ENCODE data around the gene PDE5A.

Gene PDE5A

DNA sequence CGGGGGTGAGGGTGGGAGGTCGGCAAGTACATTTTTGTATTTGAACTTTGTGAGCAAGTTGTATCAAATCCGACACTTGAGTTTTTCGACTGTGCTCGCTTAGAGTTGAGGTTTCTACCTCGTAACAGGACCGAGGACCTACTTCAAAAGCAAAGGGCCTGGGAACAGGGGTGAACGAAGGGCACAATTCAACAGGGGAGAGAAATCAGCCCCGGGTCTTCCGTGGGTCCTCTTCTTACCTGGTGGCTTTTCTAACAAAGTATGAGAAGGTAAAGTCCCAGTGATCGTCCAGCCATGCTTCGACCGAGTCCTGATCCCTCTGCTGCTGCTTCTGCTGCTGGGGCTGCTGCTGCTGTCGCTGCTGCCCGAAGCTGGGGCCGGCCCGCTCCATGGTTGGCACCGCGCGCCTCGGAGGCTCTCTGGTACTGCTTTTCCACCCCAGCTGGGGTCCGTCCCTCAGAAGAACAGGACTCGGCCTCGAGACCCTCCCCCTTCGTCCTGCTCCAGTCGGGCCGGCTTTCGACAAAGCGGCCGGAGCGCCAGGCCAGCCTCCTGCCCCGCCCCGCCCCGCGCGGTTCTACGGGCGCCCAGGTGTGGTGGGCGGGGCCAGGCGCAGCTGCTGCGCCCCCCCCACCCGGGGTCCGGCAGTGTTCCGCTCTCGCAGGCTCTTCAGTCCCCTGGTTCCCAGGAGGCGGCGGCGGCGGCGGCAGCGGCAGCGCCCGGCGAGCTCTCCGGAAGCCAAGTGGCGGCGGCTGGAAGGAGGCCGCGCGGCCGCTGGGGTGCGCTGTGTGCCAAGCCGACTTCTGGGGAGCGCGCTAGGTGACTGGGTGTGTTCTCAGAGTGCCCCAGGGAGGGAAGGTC is at the start of gene PDE5A:
TSS of gene PDE5A (minus strand) at position 524 of the 861 bp plus-strand sequence. CDS start at position 391, 133 bp downstream.
- DNase-seq (ENCODE audit: low spot score): peak; percentile 87
- in situ Hi-C loops (cut with MboI; ENCODE audit: low pct_unique_long_range_greater_than_20kb, low sequenced_read_pairs, unreplicated experiment): no loop called here
- TF ChIP-seq, protein P1, sequence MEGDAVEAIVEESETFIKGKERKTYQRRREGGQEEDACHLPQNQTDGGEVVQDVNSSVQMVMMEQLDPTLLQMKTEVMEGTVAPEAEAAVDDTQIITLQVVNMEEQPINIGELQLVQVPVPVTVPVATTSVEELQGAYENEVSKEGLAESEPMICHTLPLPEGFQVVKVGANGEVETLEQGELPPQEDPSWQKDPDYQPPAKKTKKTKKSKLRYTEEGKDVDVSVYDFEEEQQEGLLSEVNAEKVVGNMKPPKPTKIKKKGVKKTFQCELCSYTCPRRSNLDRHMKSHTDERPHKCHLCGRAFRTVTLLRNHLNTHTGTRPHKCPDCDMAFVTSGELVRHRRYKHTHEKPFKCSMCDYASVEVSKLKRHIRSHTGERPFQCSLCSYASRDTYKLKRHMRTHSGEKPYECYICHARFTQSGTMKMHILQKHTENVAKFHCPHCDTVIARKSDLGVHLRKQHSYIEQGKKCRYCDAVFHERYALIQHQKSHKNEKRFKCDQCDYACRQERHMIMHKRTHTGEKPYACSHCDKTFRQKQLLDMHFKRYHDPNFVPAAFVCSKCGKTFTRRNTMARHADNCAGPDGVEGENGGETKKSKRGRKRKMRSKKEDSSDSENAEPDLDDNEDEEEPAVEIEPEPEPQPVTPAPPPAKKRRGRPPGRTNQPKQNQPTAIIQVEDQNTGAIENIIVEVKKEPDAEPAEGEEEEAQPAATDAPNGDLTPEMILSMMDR (IDR thresholded peaks at IDR 0.05; ENCODE audit: extremely low read depth, insufficient read depth, missing control alignments): peak; percentile 96

- no peak for DNase-seq (ENCODE audit: low spot score)
- TF ChIP-seq, protein P1 (IDR thresholded peaks at IDR 0.05; ENCODE audit: extremely low read depth, insufficient read depth, missing control alignments): no peak
- in situ Hi-C loops (cut with MboI; ENCODE audit: low pct_unique_long_range_greater_than_20kb, low sequenced_read_pairs, unreplicated experiment): no loop called here
Measured at GRCh38 chr4:119676101-119676500, 47.5 kb upstream of the PDE5A start.

DNA sequence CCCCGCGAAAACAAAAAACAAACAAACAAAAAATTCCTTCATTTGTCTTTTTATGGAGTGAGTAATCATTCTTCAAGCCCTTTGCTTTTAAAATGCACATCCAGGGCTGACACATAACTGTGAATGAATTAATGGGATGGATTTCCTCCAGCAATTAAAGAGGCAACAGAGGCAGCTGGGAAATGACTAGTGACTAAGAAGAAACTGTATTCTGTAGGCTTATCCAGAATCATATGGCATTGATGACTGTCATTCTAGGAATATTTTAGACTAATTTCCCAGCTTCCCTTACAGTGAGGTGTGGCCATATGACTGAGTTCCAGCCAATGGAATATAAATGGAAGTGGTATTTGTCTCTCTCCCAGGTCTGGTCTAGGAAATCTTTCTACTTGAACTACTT is 46.8 kb upstream of the PDE5A start:
- TF ChIP-seq, protein P1 (IDR thresholded peaks at IDR 0.05; ENCODE audit: extremely low read depth, insufficient read depth, missing control alignments): no peak
- no peak for DNase-seq (ENCODE audit: low spot score)
- in situ Hi-C loops (cut with MboI; ENCODE audit: low pct_unique_long_range_greater_than_20kb, low sequenced_read_pairs, unreplicated experiment): no loop called here

- DNase-seq (ENCODE audit: low spot score): no peak
- TF ChIP-seq, protein P1 (IDR thresholded peaks at IDR 0.05; ENCODE audit: extremely low read depth, insufficient read depth, missing control alignments): no peak
- in situ Hi-C loops (cut with MboI; ENCODE audit: low pct_unique_long_range_greater_than_20kb, low sequenced_read_pairs, unreplicated experiment): no loop called here
Measured at GRCh38 chr4:119672938-119673337, 44.3 kb upstream of the PDE5A start.

DNA sequence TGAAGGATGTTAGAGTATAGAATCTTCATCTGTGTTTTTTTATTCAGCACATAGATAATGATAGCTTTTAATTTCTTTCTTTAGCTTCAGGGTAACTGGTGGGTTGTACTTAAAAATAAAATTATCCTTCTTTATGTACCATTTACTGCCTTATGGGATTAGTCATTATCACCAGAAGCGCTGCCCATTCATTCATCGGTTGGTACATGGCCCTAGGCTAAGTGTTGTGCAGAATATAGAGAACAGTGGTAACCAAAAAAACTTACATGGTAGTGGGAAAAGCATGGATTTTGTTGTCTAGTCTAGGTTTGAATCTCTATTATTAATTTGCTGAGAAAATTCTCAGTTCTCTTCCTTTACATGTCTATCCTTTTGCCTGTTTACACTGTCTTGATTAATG is 43.5 kb upstream of the PDE5A start:
- in situ Hi-C loops (cut with MboI; ENCODE audit: low pct_unique_long_range_greater_than_20kb, low sequenced_read_pairs, unreplicated experiment): no loop called here
- TF ChIP-seq, protein P1 (IDR thresholded peaks at IDR 0.05; ENCODE audit: extremely low read depth, insufficient read depth, missing control alignments): no peak
- DNase-seq (ENCODE audit: low spot score): no peak

DNA sequence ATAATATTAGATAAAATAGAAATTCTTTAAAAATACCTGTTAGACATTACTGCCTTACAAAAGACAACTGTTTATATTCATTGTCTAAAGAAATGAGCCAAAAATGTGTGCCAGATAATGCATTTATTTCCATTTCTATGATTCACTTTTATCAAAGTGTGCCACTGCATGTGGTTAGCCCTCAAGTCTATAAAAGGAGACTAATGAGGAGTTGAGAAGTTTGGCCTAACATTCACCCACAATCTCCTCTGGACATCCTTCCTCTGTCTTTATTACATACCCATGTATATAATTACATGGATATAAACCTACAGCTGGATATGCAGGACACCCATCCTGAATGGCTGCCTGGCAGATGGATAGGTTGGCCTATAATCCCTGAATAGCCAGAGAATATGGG is 42.6 kb upstream of the PDE5A start:
- TF ChIP-seq, protein P1 (IDR thresholded peaks at IDR 0.05; ENCODE audit: extremely low read depth, insufficient read depth, missing control alignments): no peak
- no peak for DNase-seq (ENCODE audit: low spot score)
- in situ Hi-C loops (cut with MboI; ENCODE audit: low pct_unique_long_range_greater_than_20kb, low sequenced_read_pairs, unreplicated experiment): no loop called here

Measured in GM13977 (cell line).